Stimulated activated CD4-positive, alpha-beta T cell treated with anti-CD3 and anti-CD28 coated beads, Interleukin-4, amount 100 ng/mL, for 4 hours (primary cell): ENCODE data around the gene NME7.
"Not testable (repeated sequence)": the region's sequence is repeated elsewhere in the genome, so short reads cannot be mapped to it uniquely, and the experiment has no call there.

Experiments
- DNase-seq, 2 experiments: peaks; one replicate each; pipeline ENCODE4 v3.0.0-alpha.2; 2020

The NME7 gene, protein sequence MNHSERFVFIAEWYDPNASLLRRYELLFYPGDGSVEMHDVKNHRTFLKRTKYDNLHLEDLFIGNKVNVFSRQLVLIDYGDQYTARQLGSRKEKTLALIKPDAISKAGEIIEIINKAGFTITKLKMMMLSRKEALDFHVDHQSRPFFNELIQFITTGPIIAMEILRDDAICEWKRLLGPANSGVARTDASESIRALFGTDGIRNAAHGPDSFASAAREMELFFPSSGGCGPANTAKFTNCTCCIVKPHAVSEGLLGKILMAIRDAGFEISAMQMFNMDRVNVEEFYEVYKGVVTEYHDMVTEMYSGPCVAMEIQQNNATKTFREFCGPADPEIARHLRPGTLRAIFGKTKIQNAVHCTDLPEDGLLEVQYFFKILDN

DNA sequence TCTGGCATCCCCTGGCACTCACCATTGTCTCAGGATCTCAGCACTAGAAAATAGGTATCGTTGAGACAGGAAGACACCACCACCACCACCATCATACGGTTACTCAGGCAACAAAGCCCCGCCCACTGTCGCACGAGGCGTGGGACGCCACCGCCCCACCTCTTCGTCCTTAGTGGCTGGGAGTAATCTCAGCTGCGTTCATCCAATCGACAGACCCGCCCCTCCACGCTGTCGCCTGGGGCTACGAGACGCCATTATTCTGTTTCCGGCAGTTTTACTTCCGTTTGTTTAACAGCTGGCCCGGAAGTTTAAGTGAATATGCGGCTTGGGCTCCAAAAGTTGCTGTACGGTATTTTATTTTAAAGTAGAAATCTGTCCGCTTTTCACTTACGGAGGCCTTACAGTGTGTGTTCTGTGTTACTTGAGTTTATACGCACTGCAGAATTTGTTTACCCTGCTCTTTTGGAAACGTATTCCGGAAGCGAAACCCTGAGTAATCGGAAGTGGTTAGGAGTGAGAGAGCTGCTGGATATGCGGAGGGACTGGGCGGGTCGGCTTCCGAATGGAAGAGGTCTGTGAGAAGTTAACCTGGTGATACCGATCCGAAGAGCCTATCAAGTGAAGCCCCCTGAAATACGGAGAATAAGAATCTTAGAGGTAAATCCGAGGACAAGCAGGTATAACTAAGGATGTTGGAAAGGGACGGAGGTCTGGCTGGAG is at the start of gene NME7, which contains the start of gene BLZF1:
TSS of gene NME7 (minus strand) at position 112 of the 720 bp plus-strand sequence. CDS start at position 25, 87 bp downstream.
TSS of gene BLZF1 (plus strand) at position 510 of the 720 bp plus-strand sequence. CDS start 1,328 bp downstream, outside the sequence.
- peak; percentile 95 to 98 for DNase-seq

DNA sequence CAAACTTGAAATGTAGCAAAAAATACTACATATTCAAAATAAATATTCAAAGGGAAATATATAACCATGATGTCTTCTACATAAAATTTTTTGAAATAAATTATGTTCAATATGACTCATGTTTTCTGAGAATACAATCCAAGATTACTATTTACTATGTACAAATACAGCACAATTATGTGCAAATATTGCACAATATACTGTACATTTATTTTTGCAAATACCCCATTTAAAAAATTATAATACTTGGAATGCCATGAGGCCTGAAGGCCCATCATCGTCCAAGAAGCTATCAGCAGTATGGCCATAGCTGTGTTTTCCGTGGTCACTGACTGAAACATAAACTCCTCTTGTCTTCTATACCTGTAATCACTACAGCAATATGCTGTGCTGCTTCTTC is 47.4 kb upstream of the NME7 start:
- no peak for DNase-seq

DNA sequence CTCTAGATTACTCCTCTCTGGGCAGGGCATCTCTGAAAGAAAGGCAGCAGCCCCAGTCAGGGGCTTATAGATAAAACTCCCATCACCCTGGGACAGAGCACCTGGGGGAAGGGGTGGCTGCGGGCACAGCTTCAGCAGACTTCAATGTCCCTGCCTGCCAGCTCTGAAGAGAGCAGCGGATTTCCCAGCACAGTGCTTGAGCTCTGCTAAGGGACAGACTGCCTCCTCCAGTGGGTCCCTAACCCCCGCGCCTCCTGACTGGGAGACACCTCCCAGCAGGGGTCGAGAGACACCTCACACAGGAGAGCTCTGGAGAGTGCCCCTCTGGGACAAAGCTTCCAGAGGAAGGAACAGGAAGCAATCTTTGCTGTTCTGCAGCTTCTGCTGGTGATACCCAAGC is 40.7 kb upstream of the NME7 start:
- not testable (repeated sequence) for DNase-seq

DNA sequence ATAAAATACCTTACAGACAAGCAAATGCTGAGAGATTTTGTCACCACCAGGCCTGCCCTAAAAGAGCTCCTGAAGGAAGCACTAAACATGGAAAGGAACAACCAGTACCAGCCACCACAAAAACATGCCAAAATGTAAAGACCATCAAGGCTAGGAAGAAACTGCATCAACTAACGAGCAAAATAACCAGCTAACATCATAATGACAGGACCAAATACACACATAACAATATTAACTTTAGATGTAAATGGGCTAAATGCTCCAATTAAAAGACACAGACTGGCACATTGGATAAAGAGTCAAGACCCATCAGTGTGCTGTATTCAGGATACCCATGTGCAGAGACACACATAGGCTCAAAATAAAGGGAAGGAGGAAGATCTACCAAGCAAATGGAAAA is 35.0 kb upstream of the NME7 start:
- DNase-seq, result not testable (repeated sequence)

DNA sequence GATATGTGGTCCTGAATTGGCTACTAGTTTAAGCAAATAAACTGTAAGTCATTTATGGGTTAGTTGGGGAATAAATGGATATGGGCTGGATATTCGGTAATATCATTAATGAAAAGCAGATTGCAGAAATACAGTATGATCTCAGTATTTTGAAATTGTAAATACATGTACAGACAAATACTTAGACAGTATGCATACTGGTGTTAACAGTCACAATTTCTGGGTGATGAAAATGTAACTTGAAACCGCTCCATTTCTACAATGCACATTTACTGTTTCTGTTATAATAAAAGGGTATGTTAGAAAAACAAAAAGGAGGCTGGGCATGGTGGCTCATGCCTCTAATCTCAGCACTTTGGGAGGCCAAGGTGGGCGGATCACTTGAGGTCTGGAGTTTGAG is 28.4 kb upstream of the NME7 start:
- no peak for DNase-seq

DNA sequence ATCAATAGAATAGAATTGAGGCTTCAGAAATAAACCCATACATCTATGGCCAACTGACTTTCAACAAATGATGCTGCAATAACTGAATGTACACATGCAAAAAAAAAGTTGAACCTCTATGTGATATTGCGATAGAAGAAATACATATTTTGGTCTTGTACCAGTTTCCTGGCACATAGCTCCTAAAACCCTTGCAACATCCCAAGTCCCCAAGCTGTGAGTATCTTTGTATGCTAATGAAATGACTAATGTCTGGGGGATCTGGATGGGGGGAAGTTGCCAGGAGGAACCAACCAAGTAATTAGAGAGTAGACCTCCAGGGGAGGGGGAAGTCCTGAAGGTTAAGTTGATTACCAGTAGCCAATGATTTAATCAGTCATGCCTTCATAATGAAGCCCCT is 24.8 kb upstream of the NME7 start:
- DNase-seq, result no peak

DNA sequence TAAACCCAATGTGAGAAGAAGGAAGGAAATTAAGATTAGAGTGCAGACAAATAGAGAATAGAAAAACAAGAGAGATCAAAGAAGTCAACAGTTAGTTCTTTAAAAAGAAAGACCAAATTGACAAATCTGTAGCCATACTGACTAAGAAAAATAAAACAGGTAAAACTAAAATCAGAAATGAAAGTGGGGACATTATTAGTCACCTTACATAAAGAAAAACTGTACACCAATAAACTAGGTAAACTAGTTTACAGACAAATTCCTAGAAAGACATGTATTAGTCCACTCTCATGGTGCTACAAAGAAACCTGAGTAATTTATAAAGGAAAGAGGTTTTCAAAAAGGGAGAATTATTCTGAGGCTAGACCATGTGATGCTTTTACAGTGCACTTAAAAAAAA is 22.7 kb upstream of the NME7 start:
- no peak for DNase-seq

DNA sequence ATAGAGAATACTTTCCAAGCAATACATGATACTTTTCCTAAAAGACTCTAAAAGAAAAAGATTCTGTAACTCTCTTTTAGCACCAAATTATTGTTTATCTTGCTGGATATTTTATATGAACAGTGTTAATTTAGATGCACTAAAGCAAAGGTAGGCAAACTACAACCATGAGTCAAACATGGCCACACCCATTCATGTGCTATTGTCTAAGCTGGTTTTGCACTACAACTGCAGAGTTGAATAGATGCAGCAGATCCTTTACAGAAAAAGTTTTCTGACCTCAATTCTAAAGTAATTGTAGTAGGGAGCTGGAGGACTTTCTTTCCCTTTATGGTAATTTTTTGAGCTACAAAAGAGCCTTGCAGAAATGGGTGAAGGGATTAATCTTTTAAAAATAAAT is 19.8 kb upstream of the NME7 start:
- no peak for DNase-seq

DNA sequence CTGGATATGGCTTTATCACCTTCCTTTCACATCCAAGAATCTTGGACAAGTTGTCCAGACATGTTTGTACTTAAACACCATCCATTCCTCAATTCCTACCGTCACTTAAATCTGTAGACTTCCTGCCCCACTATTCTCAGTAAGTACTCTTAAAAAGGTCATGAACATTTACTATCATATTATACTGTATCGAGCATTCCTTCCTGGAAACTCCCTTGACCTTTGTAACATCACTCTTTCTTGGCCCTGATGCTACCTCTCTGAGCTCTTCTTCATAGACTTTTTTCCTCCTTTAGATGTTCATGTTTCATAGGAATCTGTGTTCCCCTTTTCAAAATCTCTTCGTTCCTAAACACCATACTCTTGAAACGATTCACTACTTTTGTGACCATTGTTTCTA is 15.9 kb upstream of the NME7 start:
- no peak for DNase-seq

DNA sequence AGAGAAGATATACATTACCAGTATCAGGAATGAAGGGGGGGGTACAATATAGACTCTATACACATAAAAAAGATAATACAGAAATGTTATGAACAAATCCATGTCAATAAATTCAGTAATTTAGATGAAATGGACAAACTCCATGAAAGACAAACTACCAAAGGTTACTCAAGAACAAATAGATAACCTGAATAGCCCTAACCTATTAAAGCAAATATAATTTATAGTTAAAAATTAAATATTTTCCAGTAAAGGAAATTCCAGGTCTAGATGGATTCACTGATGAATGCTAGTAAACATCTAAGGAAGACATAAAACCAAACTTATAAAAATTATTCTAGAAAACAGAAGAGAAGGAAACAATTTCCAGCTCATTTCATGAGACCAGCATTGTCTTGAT is 13.6 kb upstream of the NME7 start:
- DNase-seq, result no peak

DNA sequence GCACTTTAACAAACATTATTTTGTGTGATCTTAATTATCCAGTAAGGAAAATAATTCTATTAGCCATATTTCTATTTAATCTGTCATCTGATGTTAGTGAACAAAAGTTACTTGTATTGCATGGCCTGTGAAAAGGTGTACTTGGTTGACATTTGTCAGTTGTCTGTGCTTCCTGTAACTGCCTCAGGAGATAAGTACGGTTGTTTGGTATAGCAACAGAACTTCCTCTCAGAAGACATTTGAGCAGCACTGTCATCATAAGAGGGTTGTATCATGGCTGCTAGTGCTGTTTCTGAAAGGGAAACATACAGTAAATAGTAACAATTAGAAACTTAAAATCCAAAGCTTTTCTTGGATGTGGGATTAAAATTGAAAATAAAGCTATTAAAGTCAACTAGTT is 3.8 kb upstream of the NME7 start:
- DNase-seq, result no peak

DNA sequence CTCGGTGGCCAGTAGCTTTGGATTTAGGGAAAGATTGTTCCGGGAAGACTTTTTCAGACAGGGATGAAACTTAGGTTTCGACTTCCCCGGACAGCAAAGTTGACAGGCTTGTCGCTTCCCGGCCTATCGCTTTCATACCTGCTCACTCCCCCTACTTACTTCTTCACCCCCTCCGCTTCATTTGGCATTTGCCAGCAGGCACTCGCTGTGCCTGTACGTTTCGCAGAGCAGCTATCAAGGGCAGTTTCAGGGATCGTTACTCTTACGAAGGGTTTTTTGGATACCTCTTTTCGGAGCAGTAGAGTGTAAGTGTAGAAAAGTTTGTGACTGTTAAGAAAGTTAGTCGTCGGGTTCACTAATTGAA is 791 bp upstream of the NME7 start:
- peak; percentile 14 to 15 for DNase-seq

DNA sequence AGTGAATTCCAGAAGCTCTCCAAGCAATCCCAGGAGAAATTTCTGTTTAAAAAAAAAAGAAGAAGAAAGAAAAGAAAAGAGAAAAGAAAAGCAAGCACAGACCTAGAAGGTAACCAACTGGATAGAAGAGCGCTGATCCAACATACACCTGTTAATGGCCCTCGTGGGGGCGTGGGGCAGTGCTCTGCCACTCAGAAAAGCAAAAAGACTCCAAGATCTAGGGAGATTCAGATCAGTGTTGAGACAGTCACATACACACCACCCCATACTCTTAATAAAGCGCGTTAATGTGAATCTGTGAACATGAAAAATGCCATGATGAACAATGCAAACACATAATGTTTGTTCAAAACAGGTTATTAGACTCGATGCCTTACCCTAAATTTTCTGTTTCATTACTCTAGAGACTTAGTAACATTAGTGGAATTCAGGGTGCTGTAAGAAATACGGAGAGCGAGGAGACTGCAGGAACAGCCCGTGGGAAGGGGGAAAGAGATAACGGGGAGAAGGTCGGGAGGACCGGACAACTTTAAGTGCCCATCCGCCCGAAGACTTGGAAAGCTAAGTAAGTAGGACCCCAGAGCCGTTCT is 406 bp downstream of the NME7 start:
- DNase-seq, result no peak

DNA sequence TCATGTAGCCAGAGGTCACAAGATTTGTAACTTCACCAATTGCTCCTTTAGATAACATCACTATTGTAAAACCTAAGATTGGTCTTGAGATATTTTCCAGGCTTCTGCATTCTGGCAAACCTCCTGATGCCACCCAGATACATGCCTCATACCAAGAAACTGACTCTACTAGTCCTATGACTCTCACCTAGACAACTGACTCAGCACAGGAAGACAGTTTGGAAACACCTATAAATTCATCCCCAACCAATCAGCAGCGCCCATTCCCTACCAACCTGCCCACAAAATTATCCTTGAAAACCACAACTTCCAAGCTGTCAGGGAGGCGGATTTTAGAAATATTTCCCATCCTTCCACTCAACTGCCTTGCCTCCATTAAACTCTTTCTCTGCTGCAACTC is 2.6 kb downstream of the NME7 start:
- DNase-seq, result no peak

DNA sequence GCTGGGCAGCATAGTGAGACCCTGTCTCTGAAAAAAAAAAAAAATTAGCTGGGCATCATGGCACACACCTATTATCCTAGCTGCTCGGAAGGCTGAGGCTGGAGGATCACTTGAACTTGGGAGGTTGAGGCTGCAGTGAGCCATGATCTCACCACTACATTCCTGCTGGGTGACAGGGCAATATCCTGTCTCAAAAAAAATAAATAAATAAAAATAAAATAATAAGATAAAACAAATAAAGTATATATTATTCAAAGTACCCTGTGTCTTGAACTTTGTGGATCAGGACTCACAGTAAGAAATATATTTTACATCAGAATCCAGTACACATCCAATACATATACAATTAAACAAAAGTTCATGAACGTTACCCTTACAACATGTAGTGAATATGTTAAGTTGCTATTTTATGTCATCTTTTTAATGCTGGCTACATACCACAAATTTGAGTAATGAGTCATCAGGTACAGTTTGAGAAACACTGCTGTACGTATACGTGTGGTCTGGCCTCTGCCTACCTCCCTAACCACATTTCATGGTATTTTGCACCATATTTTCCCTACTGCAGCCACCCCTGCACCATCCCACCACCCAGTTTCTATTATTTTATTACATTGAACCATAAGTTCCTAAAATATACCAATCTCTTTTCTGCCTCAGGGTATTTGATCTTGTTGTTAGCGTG is 4.4 kb downstream of the NME7 start:
- peak in 1 of 2 experiments; percentile 23 for DNase-seq

DNA sequence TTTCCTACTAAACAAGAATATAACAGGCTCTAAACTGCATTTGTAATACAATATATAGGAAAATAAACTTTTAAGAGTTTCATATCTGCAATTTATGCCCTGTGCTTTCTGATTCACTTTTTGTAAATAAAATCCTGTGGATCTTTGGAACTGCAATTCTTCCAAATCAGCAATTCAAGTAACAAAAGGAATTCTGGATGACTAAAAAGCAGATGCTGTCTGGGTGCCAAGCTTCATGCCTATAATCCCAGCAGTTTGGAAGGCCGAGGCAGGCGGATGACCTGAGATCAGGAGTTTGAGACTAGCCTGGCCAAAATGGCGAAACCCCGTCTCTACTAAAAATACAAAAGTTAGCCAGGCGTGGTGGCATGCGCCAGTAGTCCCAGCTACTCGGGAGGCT is 6.3 kb downstream of the NME7 start:
- no peak for DNase-seq

DNA sequence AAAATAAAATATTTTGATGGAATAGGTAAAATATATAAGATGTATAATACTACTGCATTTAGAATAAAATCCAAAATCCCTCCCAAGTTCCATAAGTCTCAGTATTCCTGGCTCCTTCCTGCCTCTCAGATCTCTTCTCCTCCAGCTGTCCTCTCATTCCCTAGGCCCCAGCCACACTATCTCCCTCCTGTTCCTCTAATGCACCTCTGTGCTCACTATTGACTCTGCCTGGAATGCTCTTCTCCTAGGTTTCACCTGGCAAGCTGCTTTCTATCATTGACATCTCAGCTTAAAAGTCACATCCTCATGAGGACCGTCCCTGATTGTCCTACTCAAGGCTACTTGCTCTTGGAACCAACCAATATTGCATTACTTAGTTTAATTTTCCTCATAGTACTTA is 7.2 kb downstream of the NME7 start:
- no peak for DNase-seq

DNA sequence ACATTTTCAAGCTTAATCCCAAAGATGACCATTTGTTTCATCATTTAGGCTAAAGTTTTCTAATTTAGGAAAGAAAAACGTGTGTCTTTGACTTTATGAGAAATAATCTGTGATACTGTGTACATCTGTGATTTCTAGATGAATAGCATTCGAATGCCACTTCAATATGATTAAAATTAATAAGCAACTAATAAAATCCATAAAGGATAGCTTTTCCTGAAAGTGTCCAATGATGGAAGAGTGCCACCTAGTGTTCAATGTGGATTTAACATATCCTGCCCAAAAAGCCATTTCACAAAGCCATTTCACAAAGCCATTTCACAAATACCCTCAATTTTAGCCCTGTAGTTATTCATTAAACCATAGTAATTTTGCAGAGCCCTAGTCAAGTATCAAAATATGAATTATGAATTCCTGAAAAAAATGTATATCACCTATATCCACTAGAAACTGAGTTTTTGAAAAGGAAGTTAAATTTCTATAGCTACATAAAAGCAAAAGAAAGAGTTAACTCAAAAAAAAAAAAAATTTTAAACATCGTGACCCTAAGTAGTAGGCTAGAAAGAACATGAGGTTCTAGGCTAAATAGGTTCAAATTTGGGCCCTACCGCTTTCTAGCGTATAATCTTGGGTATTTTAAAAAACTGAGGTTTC is 19.1 kb downstream of the NME7 start:
- DNase-seq, result no peak

DNA sequence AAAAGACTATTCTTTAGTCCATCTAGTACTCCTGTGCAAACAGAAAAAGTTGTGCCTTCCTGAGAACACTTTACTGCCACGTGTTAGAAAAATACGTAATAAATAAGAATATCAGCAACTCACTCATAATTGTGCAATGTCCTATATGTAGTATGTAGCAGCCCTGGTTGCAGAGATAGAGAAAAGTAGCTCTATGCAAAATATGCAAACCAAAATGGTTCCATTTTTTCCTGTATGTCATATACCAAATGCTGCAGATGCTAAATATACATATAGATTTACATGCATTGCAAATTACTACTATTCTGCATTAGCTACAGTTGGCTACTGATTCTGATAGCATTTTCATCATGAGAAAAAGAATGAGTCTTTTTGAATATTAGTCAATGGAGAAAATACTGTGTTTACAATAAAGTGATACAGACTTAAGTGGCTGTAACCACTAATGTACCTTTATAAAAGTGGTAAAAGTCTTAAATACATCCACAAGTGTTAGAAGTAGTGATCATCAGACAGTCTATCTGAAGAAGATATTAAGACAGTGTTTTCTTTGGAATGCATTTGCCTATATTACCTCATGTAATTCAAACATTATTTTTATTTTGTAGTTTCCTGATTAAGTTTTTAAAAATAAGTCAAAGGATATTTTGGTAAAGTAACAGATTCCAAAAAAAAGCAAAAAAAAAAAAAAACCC is 19.8 kb downstream of the NME7 start:
- DNase-seq, result no peak

DNA sequence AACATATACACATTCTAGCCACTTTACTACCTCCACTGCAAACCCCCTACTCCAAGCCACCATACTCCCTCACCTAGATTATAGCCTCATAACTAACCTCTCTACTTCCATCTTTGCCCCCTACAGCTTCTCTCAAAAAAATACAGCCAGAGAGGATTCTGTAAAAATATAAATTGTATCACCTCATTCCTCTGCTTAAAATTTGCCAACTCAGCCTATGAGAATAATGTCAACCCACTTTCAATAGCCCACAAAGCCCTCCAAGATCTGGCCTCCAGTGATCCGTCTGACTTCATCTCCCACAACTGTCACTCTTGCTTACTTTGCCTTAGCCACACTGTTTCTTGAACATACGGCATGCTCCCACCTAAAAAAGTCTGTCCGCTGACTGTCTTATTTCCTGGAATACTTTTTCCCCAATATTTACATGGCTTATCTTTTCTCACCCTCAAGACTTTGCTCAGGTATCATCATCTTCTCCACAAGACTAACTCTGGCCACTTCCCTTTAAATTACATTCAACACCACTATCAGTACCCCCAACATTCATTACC is 21.5 kb downstream of the NME7 start:
- DNase-seq, result no peak

DNA sequence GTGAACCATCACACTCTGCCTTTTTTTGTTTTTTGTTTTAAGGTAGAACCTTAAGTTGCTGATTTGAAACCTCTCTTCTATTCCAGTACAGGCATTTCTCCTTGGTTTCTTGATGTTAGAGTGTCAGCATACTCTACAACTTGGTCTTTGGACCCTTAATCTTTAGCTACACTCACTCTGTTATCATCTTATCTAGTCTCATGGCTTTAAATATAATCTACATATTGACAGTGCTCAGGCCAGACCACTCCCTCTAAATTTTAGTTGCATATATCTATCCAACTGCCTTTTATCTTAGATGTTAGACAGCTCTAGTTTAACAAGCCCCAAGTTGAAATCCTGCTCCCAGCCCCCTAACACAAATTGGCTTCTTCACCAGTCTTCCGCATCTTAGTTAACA is 22.1 kb downstream of the NME7 start:
- no peak for DNase-seq

DNA sequence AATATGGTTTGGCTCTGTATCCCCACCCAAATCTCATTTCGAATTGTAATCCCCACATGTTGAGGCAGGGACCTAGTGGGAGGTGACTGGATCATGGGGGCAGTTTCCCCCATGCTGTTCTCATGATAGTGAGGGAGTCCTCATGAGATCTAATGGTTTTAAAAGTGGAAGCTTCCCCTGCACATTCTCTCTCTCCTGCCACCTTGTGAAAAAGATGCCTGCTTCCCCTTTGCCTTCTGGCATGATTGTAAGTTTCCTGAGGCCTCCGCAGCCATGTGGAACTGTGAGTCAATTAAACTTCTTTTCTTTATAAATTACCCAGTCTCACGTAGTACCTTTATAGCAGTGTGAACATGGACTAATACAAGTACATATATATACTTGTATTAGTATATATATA is 25.5 kb downstream of the NME7 start:
- not testable (repeated sequence) for DNase-seq
